ENCODE measurements around the gene MRPS27.

Gene MRPS27

GRCh38 chr5:72346398-72346797, 26.4 kb upstream of the MRPS27 start:
- DNase-seq (ENCODE audit: low read depth in 1 of 2, low spot score in 1 of 2): no peak
- TF ChIP-seq POLR2AphosphoS5 (IDR thresholded peaks at IDR 0.05; ENCODE audit: low read depth) (no peak), SPI1 (IDR thresholded peaks at IDR 0.05; ENCODE audit: borderline replicate concordance, low read depth) (no peak), CTCF (IDR thresholded peaks at IDR 0.05; ENCODE audit: insufficient read depth, low read length) (no peak), GABPA (IDR thresholded peaks at IDR 0.05; ENCODE audit: low read depth) (no peak), REST (IDR thresholded peaks at IDR 0.05; ENCODE audit: insufficient replicate concordance, low read depth) (no peak)
- no peak overlapping the region for H3K27ac ChIP-seq (replicated peaks)

GRCh38 chr5:72338689-72339209, 18.7 kb upstream of the MRPS27 start:
- no peak overlapping the region for H3K4me3 ChIP-seq (replicated peaks; ENCODE audit: insufficient read depth, low read length)
- no peak overlapping the region for H3K27ac ChIP-seq (replicated peaks)
- no peak for TF ChIP-seq GABPA (IDR thresholded peaks at IDR 0.05; ENCODE audit: low read depth)
- no peak for TF ChIP-seq SPI1 (IDR thresholded peaks at IDR 0.05; ENCODE audit: borderline replicate concordance, low read depth)
- TF ChIP-seq POLR2AphosphoS5 (IDR thresholded peaks at IDR 0.05; ENCODE audit: low read depth): no peak
- TF ChIP-seq CTCF (IDR thresholded peaks at IDR 0.05; ENCODE audit: insufficient read depth, low read length): no peak
- TF ChIP-seq REST (IDR thresholded peaks at IDR 0.05; ENCODE audit: insufficient replicate concordance, low read depth): no peak
- no peak for DNase-seq (ENCODE audit: low read depth in 1 of 2, low spot score in 1 of 2)
- no peaks in the 10 kb centered on the region for H3K27me3 ChIP-seq (ENCODE audit: insufficient read depth, poor library complexity, severe bottlenecking)

More at GRCh38 chr5:72346398-72346797, 26.4 kb upstream of the MRPS27 start:
- H3K27me3 ChIP-seq (ENCODE audit: insufficient read depth, poor library complexity, severe bottlenecking): no peaks in the 10 kb centered on the region
- H3K4me3 ChIP-seq (replicated peaks; ENCODE audit: insufficient read depth, low read length): no peak overlapping the region

GRCh38 chr5:72337159-72337558, 17.1 kb upstream of the MRPS27 start:
- Histone ChIP-seq H3K4me3 (replicated peaks; ENCODE audit: insufficient read depth, low read length) (no peak overlapping the region), H3K27ac (replicated peaks) (no peak overlapping the region), H3K27me3 (ENCODE audit: insufficient read depth, poor library complexity, severe bottlenecking) (no peaks in the 10 kb centered on the region)
- DNase-seq (ENCODE audit: low read depth in 1 of 2, low spot score in 1 of 2): no peak
- no peak for TF ChIP-seq POLR2AphosphoS5 (IDR thresholded peaks at IDR 0.05; ENCODE audit: low read depth)
- no peak for TF ChIP-seq REST (IDR thresholded peaks at IDR 0.05; ENCODE audit: insufficient replicate concordance, low read depth)
- no peak for TF ChIP-seq CTCF (IDR thresholded peaks at IDR 0.05; ENCODE audit: insufficient read depth, low read length)
- no peak for TF ChIP-seq SPI1 (IDR thresholded peaks at IDR 0.05; ENCODE audit: borderline replicate concordance, low read depth)
- no peak for TF ChIP-seq GABPA (IDR thresholded peaks at IDR 0.05; ENCODE audit: low read depth)
